ENCODE measurements around the gene GNG3. TPM values are rescaled to one million over a fixed set of nuclear protein-coding genes. Genes with fewer than 3 reads are reported as not detected.

GNG3 gene
- total RNA-seq, 2 donors from 2014 or later: not detected

- Histone ChIP-seq H3K36me3 (no peaks in the 10 kb centered on the region), H3K27me3 (replicated peaks; ENCODE audit: insufficient read depth) (no peaks in the 10 kb centered on the region), H3K4me1 (replicated peaks) (peaks cover 12% of the 10 kb centered on the region), H3K4me3 (peak overlapping the region; percentile 80 to 86), H3K9me3 (no peaks in the 10 kb centered on the region), H3K27ac (peak overlapping the region; percentile 87 to 90)
- TF ChIP-seq, protein P1, sequence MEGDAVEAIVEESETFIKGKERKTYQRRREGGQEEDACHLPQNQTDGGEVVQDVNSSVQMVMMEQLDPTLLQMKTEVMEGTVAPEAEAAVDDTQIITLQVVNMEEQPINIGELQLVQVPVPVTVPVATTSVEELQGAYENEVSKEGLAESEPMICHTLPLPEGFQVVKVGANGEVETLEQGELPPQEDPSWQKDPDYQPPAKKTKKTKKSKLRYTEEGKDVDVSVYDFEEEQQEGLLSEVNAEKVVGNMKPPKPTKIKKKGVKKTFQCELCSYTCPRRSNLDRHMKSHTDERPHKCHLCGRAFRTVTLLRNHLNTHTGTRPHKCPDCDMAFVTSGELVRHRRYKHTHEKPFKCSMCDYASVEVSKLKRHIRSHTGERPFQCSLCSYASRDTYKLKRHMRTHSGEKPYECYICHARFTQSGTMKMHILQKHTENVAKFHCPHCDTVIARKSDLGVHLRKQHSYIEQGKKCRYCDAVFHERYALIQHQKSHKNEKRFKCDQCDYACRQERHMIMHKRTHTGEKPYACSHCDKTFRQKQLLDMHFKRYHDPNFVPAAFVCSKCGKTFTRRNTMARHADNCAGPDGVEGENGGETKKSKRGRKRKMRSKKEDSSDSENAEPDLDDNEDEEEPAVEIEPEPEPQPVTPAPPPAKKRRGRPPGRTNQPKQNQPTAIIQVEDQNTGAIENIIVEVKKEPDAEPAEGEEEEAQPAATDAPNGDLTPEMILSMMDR (IDR thresholded peaks at IDR 0.05): no peak
- TF ChIP-seq POLR2AphosphoS5 (IDR thresholded peaks at IDR 0.05) (no peak), POLR2A (IDR thresholded peaks at IDR 0.05) (no peak)
- DNase-seq (ENCODE audit: low spot score): no peak
- 33% methylated on average over 16 of the region's 16 CpGs for WGBS
- intact Hi-C loops (cut with DNase I): no loop called here
These were observed 41.1 kb upstream of the GNG3 start for GRCh38 chr11:62666259-62666926.

- intact Hi-C loops (cut with DNase I): no loop called here
- H3K27ac ChIP-seq: no peak overlapping the region
- H3K4me1 ChIP-seq (replicated peaks): peaks cover 12% of the 10 kb centered on the region
- TF ChIP-seq POLR2AphosphoS5 (IDR thresholded peaks at IDR 0.05) (no peak), POLR2A (IDR thresholded peaks at IDR 0.05) (no peak)
- TF ChIP-seq, protein P1 (IDR thresholded peaks at IDR 0.05): no peak
- H3K9me3 ChIP-seq: no peaks in the 10 kb centered on the region
- 53% methylated on average over 2 of the region's 2 CpGs for WGBS
- H3K36me3 ChIP-seq: no peaks in the 10 kb centered on the region
- no peak for DNase-seq (ENCODE audit: low spot score)
- H3K4me3 ChIP-seq: no peak overlapping the region
- no peaks in the 10 kb centered on the region for H3K27me3 ChIP-seq (replicated peaks; ENCODE audit: insufficient read depth)
These were observed 40.0 kb upstream of the GNG3 start for GRCh38 chr11:62667460-62667859.

DNA sequence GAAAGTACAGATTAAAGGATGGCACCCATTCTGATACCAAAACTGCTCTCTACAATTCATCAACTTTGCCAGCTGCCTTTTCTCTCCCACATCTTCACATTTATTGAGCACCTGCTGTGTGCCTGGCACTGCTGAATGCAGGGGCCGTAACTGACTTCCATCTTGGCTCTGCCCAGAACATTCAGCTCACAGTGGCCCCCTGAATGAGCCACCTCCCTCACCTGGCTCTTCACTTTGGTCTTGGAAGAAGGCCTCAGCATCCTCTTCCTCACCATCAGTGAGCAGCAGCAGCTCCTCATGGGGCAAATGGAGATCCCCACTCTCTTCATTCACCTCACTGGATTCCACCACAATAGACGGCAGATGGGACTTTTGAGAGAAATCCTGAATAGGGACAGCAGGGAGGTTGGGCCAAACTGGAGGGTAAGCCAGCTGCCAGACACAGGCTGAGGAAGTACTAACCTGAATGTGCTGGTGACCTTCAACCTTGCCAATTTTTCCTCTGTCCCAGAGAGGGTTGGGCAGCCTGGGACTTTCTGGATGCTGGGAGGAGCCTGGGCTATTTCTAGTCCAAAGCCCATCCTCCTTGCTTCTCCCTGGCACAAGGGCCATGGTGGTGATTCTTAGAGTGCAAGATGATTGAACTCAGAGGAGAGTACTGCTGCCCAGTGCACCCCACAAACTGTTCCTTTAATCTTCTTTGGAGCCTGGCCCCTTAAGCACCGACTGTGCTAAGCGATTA lies 37.9 kb upstream of the GNG3 start:
- H3K27me3 ChIP-seq (replicated peaks; ENCODE audit: insufficient read depth): no peaks in the 10 kb centered on the region
- peaks cover 20% of the 10 kb centered on the region for H3K4me1 ChIP-seq (replicated peaks)
- no peaks in the 10 kb centered on the region for H3K9me3 ChIP-seq
- TF ChIP-seq POLR2A (IDR thresholded peaks at IDR 0.05) (no peak), POLR2AphosphoS5 (IDR thresholded peaks at IDR 0.05) (no peak)
- TF ChIP-seq, protein P1 (IDR thresholded peaks at IDR 0.05): no peak
- DNase-seq (ENCODE audit: low spot score): no peak
- WGBS: 70% methylated on average over 4 of the region's 4 CpGs
- intact Hi-C loops (cut with DNase I): no loop called here
- no peak overlapping the region for H3K4me3 ChIP-seq
- no peaks in the 10 kb centered on the region for H3K36me3 ChIP-seq
- H3K27ac ChIP-seq: no peak overlapping the region

DNA sequence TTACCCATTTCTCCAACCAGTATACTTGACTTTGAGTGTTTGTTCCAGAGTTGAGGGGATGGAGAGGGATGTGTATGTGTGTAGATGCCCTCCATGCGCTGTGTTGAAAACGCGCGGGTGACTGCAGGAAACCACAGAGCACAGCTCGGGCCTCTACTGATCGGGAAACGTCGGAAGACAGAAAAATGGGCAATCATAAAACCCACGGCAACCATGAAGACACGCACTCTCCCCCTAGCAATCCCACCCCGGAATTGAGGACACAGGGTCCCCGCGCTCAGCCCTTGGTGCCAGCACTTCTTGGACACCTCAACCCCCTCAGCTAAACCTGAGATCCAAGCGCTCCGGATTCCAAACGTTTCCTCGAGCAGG lies 36.3 kb upstream of the GNG3 start:
- no peak for DNase-seq (ENCODE audit: low spot score)
- Histone ChIP-seq H3K4me3 (peak overlapping the region; percentile 61 to 69), H3K36me3 (no peaks in the 10 kb centered on the region), H3K27ac (peak overlapping the region; percentile 82 to 87), H3K4me1 (replicated peaks) (peaks cover 19% of the 10 kb centered on the region), H3K27me3 (replicated peaks; ENCODE audit: insufficient read depth) (no peaks in the 10 kb centered on the region), H3K9me3 (no peaks in the 10 kb centered on the region)
- TF ChIP-seq, protein P1 (IDR thresholded peaks at IDR 0.05): no peak
- TF ChIP-seq POLR2AphosphoS5 (IDR thresholded peaks at IDR 0.05) (no peak), POLR2A (IDR thresholded peaks at IDR 0.05) (no peak)
- under 1% methylated on average over 17 of the region's 17 CpGs for WGBS
- intact Hi-C loops (cut with DNase I): no loop called here

Measured in prostate gland (tissue), 2 donors.